Skeletal muscle tissue (tissue), 4 donors: Measurements from ENCODE around the gene WNK2. TPM values are rescaled to one million over a fixed set of nuclear protein-coding genes. Genes with fewer than 3 reads are reported as not detected.

ENCODE experiments used
- H3K27ac ChIP-seq: one replicate; pipeline ENCODE4 v1.7.0; 2013; ENCODE audit warnings: mild to moderate bottlenecking, low read depth, low read length, inconsistent platforms
- H3K27me3 ChIP-seq, 3 donors: one replicate each; pipeline ENCODE4 v1.7.0; 2013; ENCODE audit warnings: low read length in 3 of 3; ENCODE audit not compliant: control insufficient read depth in 3 of 3, insufficient read depth in 3 of 3
- H3K36me3 ChIP-seq, 3 donors: one replicate each; pipeline ENCODE4 v1.7.0; 2013; ENCODE audit warnings: low read length in 3 of 3; ENCODE audit not compliant: control insufficient read depth in 3 of 3, insufficient read depth in 3 of 3
- H3K4me1 ChIP-seq, 3 donors: one replicate each; pipeline ENCODE4 v1.7.0; 2013; ENCODE audit warnings: low read length in 3 of 3, mild to moderate bottlenecking in 3 of 3; ENCODE audit not compliant: control insufficient read depth in 3 of 3, insufficient read depth in 3 of 3
- H3K4me3 ChIP-seq, 3 donors: one replicate each; pipeline ENCODE4 v1.7.0; 2013; ENCODE audit warnings: low read length in 3 of 3
- H3K9ac ChIP-seq, 3 donors: one replicate each; pipeline ENCODE4 v1.7.0; 2013; ENCODE audit warnings: low read length in 3 of 3, mild to moderate bottlenecking in 3 of 3, moderate library complexity in 2 of 3, low read depth in 1 of 3
- H3K9me3 ChIP-seq, 3 donors: one replicate each; pipeline ENCODE4 v1.7.0; 2013; ENCODE audit warnings: low read length in 3 of 3; ENCODE audit not compliant: control insufficient read depth in 3 of 3
- total RNA-seq: library from RNA; depleted of rRNA; stranded (reverse); fragments of >200 nt; gene quantifications from one replicate; pipeline ENCODE4 v1.2.3, GENCODE V29; 2014
- donor health status: Osteomylitis.

WNK2 gene
- total RNA-seq, 1 donor from 2014 or later = 4.7 TPM

GRCh38 chr9:93296889-93297480, 113.0 kb downstream of the WNK2 start:
- peaks cover 0 to 3% (median 0%) of the 10 kb centered on the region in 3 donors for H3K36me3 ChIP-seq
- no peak overlapping the region for H3K4me3 ChIP-seq
- peaks cover 33 to 51% (median 45%) of the 10 kb centered on the region in 3 donors for H3K4me1 ChIP-seq
- peaks cover 0 to 2% (median 0%) of the 10 kb centered on the region in 3 donors for H3K27me3 ChIP-seq
- peak overlapping the region in 1 of 3 donors; percentile 40 for H3K9ac ChIP-seq
- H3K27ac ChIP-seq = no peak overlapping the region
- no peaks in the 10 kb centered on the region for H3K9me3 ChIP-seq

DNA sequence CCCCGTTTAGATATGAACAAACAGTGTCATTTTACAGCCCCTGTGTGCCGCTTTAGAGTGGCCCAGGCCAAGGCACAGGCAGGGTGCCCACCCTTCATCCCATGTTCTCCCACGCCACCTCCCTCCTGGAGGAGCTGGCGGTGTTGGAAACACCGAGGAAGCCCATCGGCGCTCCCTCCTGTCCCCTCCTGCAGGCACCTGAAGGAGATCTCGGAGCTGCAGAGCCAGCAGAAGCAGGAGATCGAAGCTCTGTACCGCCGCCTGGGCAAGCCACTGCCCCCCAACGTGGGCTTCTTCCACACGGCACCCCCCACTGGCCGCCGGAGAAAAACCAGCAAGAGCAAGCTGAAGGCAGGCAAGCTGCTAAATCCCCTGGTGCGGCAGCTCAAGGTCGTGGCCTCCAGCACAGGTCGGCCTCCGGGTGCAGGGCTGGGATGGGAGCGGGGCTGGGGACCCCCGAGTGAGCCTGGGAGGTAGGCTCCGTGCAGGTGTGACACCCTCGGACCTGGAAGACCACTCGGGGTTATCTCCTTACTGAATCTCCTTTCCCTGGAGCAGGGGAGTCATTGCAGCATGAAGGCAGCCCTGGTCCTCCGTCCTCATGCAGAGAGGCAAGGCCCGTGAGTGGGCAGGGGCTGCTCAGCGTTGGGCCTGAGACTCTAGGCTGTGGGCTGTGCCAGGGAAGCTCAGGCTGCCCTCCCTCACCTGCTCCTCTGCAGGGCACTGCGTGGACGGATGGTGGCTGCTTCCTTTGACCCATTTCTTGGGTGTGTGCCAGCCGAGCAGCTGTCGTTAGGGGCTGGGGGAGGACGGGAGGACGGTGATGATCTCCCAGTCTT, 113.9 kb downstream of the WNK2 start:
- Histone ChIP-seq H3K27ac (no peak overlapping the region), H3K9ac (peak overlapping the region in 1 of 3 donors; percentile 66), H3K4me1 (peaks cover 36 to 51% (median 51%) of the 10 kb centered on the region in 3 donors), H3K4me3 (no peak overlapping the region), H3K36me3 (peaks cover 0 to 2% (median 0%) of the 10 kb centered on the region in 3 donors), H3K27me3 (peaks cover 0 to 2% (median 0%) of the 10 kb centered on the region in 3 donors), H3K9me3 (no peaks in the 10 kb centered on the region)

GRCh38 chr9:93298498-93299417, 114.8 kb downstream of the WNK2 start:
- peaks cover 0 to 2% (median 0%) of the 10 kb centered on the region in 3 donors for H3K27me3 ChIP-seq
- peaks cover 36 to 57% (median 51%) of the 10 kb centered on the region in 3 donors for H3K4me1 ChIP-seq
- H3K36me3 ChIP-seq = no peaks in the 10 kb centered on the region
- no peak overlapping the region for H3K4me3 ChIP-seq
- H3K27ac ChIP-seq = no peak overlapping the region
- no peaks in the 10 kb centered on the region for H3K9me3 ChIP-seq
- peak overlapping the region in 2 of 3 donors; percentile 33 to 40 for H3K9ac ChIP-seq

- H3K4me3 ChIP-seq = no peak overlapping the region
- no peaks in the 10 kb centered on the region for H3K9me3 ChIP-seq
- no peak overlapping the region for H3K27ac ChIP-seq
- H3K36me3 ChIP-seq = no peaks in the 10 kb centered on the region
- H3K9ac ChIP-seq = peak overlapping the region in 1 of 3 donors; percentile 40
- H3K4me1 ChIP-seq = peaks cover 40 to 61% (median 56%) of the 10 kb centered on the region in 3 donors
- H3K27me3 ChIP-seq = peaks cover 0 to 2% (median 0%) of the 10 kb centered on the region in 3 donors
These were observed 115.7 kb downstream of the WNK2 start for GRCh38 chr9:93299418-93300174.

GRCh38 chr9:93300175-93300572, 116.2 kb downstream of the WNK2 start:
- H3K36me3 ChIP-seq = no peaks in the 10 kb centered on the region
- no peaks in the 10 kb centered on the region for H3K9me3 ChIP-seq
- H3K4me3 ChIP-seq = no peak overlapping the region
- peaks cover 46 to 63% (median 58%) of the 10 kb centered on the region in 3 donors for H3K4me1 ChIP-seq
- no peak overlapping the region for H3K27ac ChIP-seq
- H3K9ac ChIP-seq = peak overlapping the region in 1 of 3 donors; percentile 57
- H3K27me3 ChIP-seq = peaks cover 0 to 2% (median 0%) of the 10 kb centered on the region in 3 donors

- no peak overlapping the region for H3K27ac ChIP-seq
- H3K27me3 ChIP-seq = peaks cover 0 to 2% (median 0%) of the 10 kb centered on the region in 3 donors
- no peak overlapping the region for H3K4me3 ChIP-seq
- H3K9ac ChIP-seq = peak overlapping the region in 1 of 3 donors; percentile 66
- H3K9me3 ChIP-seq = no peaks in the 10 kb centered on the region
- H3K4me1 ChIP-seq = peaks cover 50 to 67% (median 62%) of the 10 kb centered on the region in 3 donors
- no peaks in the 10 kb centered on the region for H3K36me3 ChIP-seq
These were observed 116.7 kb downstream of the WNK2 start for GRCh38 chr9:93300585-93301081.

GRCh38 chr9:93301291-93301811, 117.4 kb downstream of the WNK2 start:
- Histone ChIP-seq H3K9ac (peak overlapping the region in 1 of 3 donors; percentile 66), H3K4me3 (no peak overlapping the region), H3K4me1 (peaks cover 57 to 74% (median 69%) of the 10 kb centered on the region in 3 donors), H3K27ac (no peak overlapping the region), H3K9me3 (no peaks in the 10 kb centered on the region), H3K27me3 (peaks cover 0 to 2% (median 0%) of the 10 kb centered on the region in 3 donors), H3K36me3 (no peaks in the 10 kb centered on the region)

DNA sequence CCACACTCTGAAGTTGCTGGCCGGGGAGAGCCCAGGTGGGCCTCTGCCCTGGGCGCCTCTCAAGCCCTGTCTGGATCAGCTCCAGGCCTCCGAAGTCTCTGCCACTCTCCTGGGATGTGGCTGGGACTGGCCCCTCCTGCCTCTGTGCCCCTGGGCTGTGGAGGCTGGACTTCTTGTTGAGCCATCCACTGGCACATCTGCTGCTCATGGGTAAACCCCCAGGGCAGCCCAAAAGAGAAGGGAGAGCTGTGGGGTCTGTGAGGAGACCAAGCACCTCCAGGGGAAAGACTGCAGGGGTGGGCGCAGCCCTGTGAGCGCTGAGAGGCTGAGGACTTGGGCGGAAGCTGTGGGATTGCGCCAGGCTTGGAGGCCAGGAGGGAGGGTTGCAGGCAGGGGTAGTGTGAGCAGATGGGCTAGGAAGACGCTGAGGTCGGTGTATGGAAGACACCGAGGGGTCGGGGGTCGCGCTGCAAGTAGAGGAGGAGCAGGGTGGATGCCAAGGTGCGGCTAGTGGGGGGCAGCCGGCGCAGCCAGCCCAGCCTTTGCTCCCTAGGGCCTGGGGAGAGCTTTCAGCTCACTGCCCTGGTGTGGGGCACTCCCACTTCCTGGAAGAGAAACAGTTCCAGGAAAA, 118.1 kb downstream of the WNK2 start:
- Histone ChIP-seq H3K36me3 (no peaks in the 10 kb centered on the region), H3K4me3 (no peak overlapping the region), H3K4me1 (peaks cover 62 to 80% (median 74%) of the 10 kb centered on the region in 3 donors), H3K27ac (no peak overlapping the region), H3K27me3 (peaks cover 0 to 2% (median 0%) of the 10 kb centered on the region in 3 donors), H3K9ac (peak overlapping the region in 1 of 3 donors; percentile 66), H3K9me3 (no peaks in the 10 kb centered on the region)
